ENCODE data around the gene HAO1. TPM values are rescaled to one million over a fixed set of nuclear protein-coding genes. Genes with fewer than 3 reads are reported as not detected.

HAO1 gene
- total and polyA plus RNA-seq, 8 donors, result not detected

GRCh38 chr20:7912551-7912950 is 27.7 kb downstream of the HAO1 start:
- DNase-seq, result no peak
- intact Hi-C loops (cut with DNase I; ENCODE audit: low total_unique reads), result no loop called here
- WGBS, 5 donors, result 54 to 65% (median 55%) methylated on average over 3 of the region's 3 CpGs
- Histone ChIP-seq H3K9me3 (no peaks in the 10 kb centered on the region), H3K4me1 (peaks cover 0 to 5% (median 0%) of the 10 kb centered on the region in 4 donors), H3K27ac (no peak overlapping the region), H3K4me3 (no peak overlapping the region), H3K27me3 (no peaks in the 10 kb centered on the region), H3K36me3 (no peaks in the 10 kb centered on the region)
- TF ChIP-seq EP300 (IDR thresholded peaks at IDR 0.05), result no peak
- TF ChIP-seq POLR2A (IDR thresholded peaks at IDR 0.05), result no peak
- TF ChIP-seq POLR2AphosphoS5 (IDR thresholded peaks at IDR 0.05), result no peak
- TF ChIP-seq CTCF (IDR thresholded peaks at IDR 0.05), result no peak

GRCh38 chr20:7911586-7912330 is 28.5 kb downstream of the HAO1 start:
- Histone ChIP-seq H3K4me3 (no peak overlapping the region), H3K4me1 (peaks cover 0 to 5% (median 0%) of the 10 kb centered on the region in 4 donors), H3K9me3 (no peaks in the 10 kb centered on the region), H3K36me3 (no peaks in the 10 kb centered on the region), H3K27me3 (no peaks in the 10 kb centered on the region), H3K27ac (no peak overlapping the region)
- DNase-seq, result peak in 1 of 2 donors; percentile 16
- intact Hi-C loops (cut with DNase I; ENCODE audit: low total_unique reads), result no loop called here
- 75 to 83% (median 78%) methylated on average over 9 to 10 of the region's 10 CpGs for WGBS, 5 donors
- no peak for TF ChIP-seq POLR2AphosphoS5 (IDR thresholded peaks at IDR 0.05)
- no peak for TF ChIP-seq EP300 (IDR thresholded peaks at IDR 0.05)
- TF ChIP-seq POLR2A (IDR thresholded peaks at IDR 0.05), result no peak
- TF ChIP-seq CTCF (IDR thresholded peaks at IDR 0.05), result no peak

GRCh38 chr20:7908905-7909304 is 31.4 kb downstream of the HAO1 start:
- 53 to 68% (median 64%) methylated on average over 4 of the region's 4 CpGs for WGBS, 5 donors
- no peaks in the 10 kb centered on the region for H3K36me3 ChIP-seq
- peak in 1 of 2 donors; percentile 8 for DNase-seq
- no peaks in the 10 kb centered on the region for H3K9me3 ChIP-seq
- H3K27ac ChIP-seq, result no peak overlapping the region
- H3K4me1 ChIP-seq, result peaks cover 0 to 5% (median 0%) of the 10 kb centered on the region in 4 donors
- no peak overlapping the region for H3K4me3 ChIP-seq
- H3K27me3 ChIP-seq, result no peaks in the 10 kb centered on the region
- intact Hi-C loops (cut with DNase I; ENCODE audit: low total_unique reads), result no loop called here
- TF ChIP-seq CTCF (IDR thresholded peaks at IDR 0.05) (no peak), POLR2AphosphoS5 (IDR thresholded peaks at IDR 0.05) (no peak), EP300 (IDR thresholded peaks at IDR 0.05) (no peak), POLR2A (IDR thresholded peaks at IDR 0.05) (no peak)

GRCh38 chr20:7903429-7903828 is 36.8 kb downstream of the HAO1 start:
- Histone ChIP-seq H3K27ac (no peak overlapping the region), H3K4me1 (no peaks in the 10 kb centered on the region), H3K36me3 (no peaks in the 10 kb centered on the region), H3K4me3 (no peak overlapping the region), H3K27me3 (no peaks in the 10 kb centered on the region), H3K9me3 (no peaks in the 10 kb centered on the region)
- no peak for TF ChIP-seq EP300 (IDR thresholded peaks at IDR 0.05)
- no peak for TF ChIP-seq POLR2A (IDR thresholded peaks at IDR 0.05)
- TF ChIP-seq POLR2AphosphoS5 (IDR thresholded peaks at IDR 0.05), result no peak
- TF ChIP-seq CTCF (IDR thresholded peaks at IDR 0.05), result no peak
- 23 to 100% (median 93%) methylated on average over 1 of the region's 1 CpG for whole genome bisulfite sequencing, 5 donors
- intact Hi-C loops (cut with DNase I; ENCODE audit: low total_unique reads), result no loop called here
- no peak for DNase-seq
